GM12872 (cell line): Measurements from ENCODE around the gene GPR27.

ENCODE experiments used
- CTCF ChIP-seq: IDR thresholded peaks from 3 replicates; pipeline ENCODE4 v1.5.1; 2011; ENCODE audit warnings: low read depth, mild to moderate bottlenecking, low read length, moderate library complexity; ENCODE audit not compliant: insufficient read depth

The GPR27 gene, protein sequence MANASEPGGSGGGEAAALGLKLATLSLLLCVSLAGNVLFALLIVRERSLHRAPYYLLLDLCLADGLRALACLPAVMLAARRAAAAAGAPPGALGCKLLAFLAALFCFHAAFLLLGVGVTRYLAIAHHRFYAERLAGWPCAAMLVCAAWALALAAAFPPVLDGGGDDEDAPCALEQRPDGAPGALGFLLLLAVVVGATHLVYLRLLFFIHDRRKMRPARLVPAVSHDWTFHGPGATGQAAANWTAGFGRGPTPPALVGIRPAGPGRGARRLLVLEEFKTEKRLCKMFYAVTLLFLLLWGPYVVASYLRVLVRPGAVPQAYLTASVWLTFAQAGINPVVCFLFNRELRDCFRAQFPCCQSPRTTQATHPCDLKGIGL

GRCh38 chr3:71753701-71754609, at the start of gene GPR27:
Gene GPR27 (plus strand): TSS chr3:71753855. CDS start chr3:71754050, 195 bp downstream.
- TF ChIP-seq CTCF = no peak

DNA sequence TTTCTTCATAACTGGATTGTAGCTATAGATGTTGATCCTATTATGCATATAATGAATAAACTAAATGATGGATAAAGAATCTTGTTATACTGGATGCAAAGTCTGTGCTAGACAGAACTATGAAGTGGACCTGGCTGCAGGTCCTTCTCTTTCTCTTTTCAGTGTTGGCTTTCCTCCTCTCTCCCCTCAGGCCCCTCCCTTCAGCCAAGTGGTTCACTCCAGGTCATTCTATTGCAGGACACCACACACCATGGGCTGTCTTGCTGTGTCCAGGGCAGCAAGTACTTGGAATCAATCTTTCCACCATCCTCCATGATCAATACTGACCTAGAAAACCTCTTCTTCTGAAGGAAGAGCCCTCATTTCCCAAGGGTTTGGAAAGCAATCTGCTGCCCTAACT, 48.7 kb upstream of the GPR27 start:
- TF ChIP-seq CTCF = no peak

DNA sequence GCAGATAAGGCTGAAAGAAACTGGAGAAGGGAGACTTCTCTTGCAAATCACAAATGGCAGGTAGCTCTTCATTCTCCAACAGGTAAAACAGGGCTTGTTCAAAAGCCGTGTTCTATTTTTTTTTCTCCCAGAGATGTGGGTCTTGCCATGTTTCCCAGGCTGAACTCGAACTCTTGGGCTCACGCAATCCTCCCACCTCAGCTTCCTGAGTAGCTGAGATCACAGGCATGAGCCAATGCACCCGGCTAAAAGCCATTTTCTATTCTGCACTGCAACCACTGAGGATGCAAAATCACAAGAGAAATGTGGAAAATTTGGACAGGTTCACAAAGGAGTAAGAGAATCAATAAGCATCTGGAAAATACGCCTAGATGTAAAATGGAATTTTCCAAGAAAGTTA, 48.0 kb upstream of the GPR27 start:
- no peak for TF ChIP-seq CTCF

DNA sequence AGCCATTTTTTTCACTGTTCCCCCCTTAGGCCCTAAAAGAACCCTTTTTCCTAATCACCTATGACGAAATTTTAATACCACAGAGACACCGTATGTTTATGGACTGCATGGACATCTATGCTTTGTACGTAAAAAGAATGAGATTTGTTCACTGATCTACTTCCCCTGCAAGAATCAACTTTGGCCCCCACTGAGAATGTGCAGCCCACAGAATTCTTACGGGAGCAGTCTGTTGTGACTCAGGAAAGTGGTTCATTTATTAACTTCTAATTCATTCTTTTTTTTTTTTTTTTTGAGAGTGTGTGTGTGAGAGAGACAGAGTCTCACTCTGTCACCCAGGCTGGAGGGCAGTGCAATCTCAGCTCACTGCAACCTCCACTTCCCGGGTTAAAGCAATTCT, 46.1 kb upstream of the GPR27 start:
- TF ChIP-seq CTCF = no peak

DNA sequence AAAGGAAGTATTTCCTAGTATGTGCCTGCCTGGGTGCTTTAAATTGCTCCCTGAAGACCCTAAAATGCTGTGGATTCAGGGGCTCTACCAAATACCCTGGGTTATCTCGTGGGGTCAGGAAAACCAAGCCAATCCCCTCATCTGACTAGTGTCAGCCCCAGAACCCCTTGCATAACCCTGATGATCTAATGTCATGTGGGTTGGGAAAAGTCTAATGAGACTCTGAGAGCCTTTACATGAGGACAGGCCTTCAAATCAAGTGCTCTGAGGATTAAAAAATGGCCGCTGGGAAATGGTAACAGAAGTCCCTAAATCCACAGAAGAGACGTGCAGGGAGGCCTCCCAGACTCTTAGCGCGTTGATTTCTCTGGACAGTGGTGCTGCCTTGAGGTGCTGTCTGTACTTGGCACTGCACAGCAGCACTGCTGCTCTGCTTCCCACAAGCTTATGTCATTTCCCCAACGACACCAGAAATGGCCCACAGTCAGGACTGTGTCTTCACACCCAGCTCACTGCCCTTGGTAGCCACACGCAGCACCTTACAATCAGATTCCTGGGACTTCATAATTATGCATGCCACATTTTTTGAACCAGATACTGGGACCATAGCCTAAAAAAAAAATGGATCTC, 45.1 kb upstream of the GPR27 start:
- TF ChIP-seq CTCF = no peak

- no peak for TF ChIP-seq CTCF
Observed at GRCh38 chr3:71709908-71710511, 43.6 kb upstream of the GPR27 start.
